Retina (tissue), 1 donor: Measurements from ENCODE around the gene KCNJ9.

Source experiments
- DNase-seq: peaks from one replicate; pipeline ENCODE4 v3.0.0-alpha.2; 2016

The KCNJ9 gene

GRCh38 chr1:160127865-160128523 is 46.7 kb downstream of the KCNJ9 start:
- DNase-seq, result no peak

GRCh38 chr1:160128636-160129035 is 47.3 kb downstream of the KCNJ9 start:
- no peak for DNase-seq

GRCh38 chr1:160129046-160129445 is 47.7 kb downstream of the KCNJ9 start:
- DNase-seq, result no peak

DNA sequence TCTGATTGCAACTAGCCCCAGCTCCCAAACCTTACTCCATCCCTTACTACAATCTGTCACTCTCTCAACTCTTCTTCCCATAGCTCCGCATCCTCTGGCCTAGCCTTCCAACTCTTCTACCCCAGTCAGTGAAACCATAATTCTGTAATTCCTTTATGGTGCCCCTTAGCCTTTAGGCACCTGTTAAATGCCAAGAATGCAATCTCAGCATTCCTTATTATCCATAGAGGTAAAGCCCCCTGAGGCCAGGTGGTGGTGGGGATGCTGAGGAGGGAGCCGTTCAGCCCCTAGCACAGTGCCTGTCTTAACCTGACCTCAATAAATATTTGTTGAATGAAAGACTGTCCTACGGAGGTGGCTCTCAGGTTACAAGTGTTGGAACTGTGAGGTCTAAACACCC is 48.2 kb downstream of the KCNJ9 start:
- no peak for DNase-seq

DNA sequence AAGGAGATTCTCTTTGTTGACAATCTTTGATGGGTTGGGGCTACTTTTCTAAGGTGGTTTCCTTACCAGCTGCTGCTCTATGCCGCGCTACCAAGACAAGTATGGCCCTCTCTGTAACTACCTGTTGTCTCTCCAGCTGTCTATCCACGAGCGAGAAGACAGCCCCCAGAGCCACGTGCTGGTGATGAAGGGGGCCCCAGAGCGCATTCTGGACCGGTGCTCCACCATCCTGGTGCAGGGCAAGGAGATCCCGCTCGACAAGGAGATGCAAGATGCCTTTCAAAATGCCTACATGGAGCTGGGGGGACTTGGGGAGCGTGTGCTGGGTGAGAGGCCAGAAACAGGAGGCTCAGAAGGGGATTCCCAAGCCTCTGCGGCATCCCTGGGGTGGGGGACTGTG is 48.6 kb downstream of the KCNJ9 start:
- no peak for DNase-seq

DNA sequence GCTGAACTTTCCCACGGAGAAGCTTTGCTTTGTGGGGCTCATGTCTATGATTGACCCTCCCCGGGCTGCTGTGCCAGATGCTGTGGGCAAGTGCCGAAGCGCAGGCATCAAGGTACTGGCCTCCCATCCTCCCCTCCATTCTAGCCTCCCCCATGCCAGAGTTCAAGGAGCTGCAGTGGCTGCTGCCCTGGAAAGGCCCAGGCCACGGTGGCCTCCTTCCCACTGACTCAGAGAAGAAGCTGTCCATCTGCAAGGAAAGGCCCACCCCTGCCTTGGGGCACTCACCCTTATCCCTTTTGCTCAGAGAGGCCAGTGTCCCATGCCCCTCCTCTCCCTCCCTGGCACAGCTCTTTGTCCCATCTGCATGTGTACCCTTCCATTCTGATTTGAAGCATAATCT is 49.1 kb downstream of the KCNJ9 start:
- DNase-seq, result no peak

DNA sequence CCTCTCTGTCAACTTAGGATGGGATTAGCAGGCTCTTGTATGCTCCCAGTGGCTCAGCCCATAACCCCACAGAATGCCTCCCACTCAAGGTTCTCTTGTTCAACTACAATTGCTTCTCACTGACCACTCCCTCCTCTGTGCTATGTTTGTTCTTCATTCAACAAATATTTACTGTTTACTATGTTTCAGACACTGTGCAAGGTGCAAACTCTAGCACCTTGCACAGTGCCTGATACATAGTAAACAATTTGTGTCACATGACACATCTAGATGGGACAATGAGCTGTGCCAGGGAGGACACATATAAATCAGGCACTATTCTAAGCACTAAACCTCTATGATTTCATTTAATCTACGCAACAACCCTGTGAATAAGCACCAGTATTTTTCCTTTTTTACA is 49.6 kb downstream of the KCNJ9 start:
- DNase-seq, result no peak

- DNase-seq, result no peak
These were observed 50.6 kb downstream of the KCNJ9 start for GRCh38 chr1:160131803-160132565.

DNA sequence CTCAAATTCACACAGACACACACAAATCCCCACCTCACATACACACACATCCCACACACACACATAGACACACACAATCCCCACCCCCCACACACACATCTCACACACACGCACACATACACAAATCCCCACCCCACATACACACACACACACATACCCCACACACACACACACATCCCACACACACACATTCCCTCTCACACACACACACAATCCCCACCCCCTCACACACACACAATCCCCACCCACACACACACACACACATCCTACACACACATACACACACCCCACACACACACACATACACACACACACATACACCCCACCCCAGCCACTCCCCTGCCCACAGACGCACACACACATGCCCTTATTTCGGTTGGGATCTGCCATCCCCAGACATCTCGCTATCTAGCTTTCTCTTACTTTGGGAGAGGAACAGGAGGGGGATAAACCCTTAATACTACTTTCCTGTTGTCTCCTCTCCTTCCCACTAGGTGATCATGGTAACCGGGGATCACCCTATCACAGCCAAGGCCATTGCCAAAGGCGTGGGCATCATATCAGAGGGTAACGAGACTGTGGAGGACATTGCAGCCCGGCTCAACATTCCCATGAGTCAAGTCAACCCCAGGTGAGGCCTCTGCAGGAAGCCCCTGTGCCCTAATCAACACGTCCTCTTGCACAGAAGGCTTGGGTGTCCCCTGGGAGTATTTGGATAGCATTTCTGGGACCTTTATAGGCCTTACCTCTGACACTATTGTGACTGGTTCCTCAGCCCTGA is 52.8 kb downstream of the KCNJ9 start:
- DNase-seq, result no peak

- no peak for DNase-seq
These were observed 53.6 kb downstream of the KCNJ9 start for GRCh38 chr1:160134791-160135572.

GRCh38 chr1:160136121-160136925 is 55.0 kb downstream of the KCNJ9 start:
- no peak for DNase-seq

DNA sequence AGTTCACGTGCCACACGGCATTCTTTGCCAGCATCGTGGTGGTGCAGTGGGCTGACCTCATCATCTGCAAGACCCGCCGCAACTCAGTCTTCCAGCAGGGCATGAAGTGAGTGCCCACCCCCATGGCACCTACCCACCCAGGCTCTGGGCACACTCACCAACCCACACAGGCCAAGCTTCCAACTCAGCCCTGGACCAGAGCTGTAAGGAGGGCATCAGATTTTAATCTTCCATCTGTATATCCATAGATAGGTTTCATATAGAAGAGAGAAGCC is 55.5 kb downstream of the KCNJ9 start:
- DNase-seq, result no peak

GRCh38 chr1:160137216-160137862 is 56.0 kb downstream of the KCNJ9 start:
- DNase-seq, result no peak

DNA sequence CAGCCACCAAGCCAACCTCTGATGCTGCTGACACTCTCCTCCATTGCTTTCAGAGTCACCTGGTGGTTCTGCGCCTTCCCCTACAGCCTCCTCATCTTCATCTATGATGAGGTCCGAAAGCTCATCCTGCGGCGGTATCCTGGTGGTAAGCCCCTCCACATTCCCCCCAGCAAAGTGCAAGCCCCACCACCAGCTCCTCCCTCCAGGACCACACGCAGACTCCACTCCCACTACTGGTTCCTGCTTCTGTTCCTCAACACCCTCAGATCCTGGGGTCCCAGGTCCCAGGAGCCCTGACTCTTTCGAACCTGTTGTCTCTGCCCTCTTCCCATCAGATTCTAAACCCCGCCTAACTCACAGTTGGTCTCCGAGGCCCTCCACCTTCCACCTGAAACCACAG is 58.5 kb downstream of the KCNJ9 start:
- DNase-seq, result no peak
